ENCODE measurements around the gene HIGD2B. TPM values are rescaled to one million over a fixed set of nuclear protein-coding genes. Genes with fewer than 3 reads are reported as not detected.

HIGD2B gene
- total and polyA plus RNA-seq, 2 donors: not detected

Small RNA genes lying within 50 kb of the gene (small RNA-seq; reads per million reads assigned to genes)
- gene RN7SL853P: not detected

Other genes with a start within 250 kb of the HIGD2B start
- gene ARIH1, start 211.9 kb downstream of the HIGD2B start, total RNA-seq: 79.2 TPM
- 41.1 TPM for gene ARIH1, start 211.9 kb downstream of the HIGD2B start, polyA plus RNA-seq
- 0.26 TPM for gene GOLGA6B, start 31.5 kb downstream of the HIGD2B start, total RNA-seq
- gene GOLGA6B, start 31.5 kb downstream of the HIGD2B start, polyA plus RNA-seq: 0.06 TPM
- 54.5 TPM for gene BBS4, start within 50 bp of the HIGD2B start, total RNA-seq
- 17.7 TPM for gene BBS4, start within 50 bp of the HIGD2B start, polyA plus RNA-seq
- 65.7 TPM for gene ADPGK, start 97.6 kb upstream of the HIGD2B start, total RNA-seq
- 28.8 TPM for gene ADPGK, start 97.6 kb upstream of the HIGD2B start, polyA plus RNA-seq